Measurements from ENCODE around the gene SNX8.

DNA sequence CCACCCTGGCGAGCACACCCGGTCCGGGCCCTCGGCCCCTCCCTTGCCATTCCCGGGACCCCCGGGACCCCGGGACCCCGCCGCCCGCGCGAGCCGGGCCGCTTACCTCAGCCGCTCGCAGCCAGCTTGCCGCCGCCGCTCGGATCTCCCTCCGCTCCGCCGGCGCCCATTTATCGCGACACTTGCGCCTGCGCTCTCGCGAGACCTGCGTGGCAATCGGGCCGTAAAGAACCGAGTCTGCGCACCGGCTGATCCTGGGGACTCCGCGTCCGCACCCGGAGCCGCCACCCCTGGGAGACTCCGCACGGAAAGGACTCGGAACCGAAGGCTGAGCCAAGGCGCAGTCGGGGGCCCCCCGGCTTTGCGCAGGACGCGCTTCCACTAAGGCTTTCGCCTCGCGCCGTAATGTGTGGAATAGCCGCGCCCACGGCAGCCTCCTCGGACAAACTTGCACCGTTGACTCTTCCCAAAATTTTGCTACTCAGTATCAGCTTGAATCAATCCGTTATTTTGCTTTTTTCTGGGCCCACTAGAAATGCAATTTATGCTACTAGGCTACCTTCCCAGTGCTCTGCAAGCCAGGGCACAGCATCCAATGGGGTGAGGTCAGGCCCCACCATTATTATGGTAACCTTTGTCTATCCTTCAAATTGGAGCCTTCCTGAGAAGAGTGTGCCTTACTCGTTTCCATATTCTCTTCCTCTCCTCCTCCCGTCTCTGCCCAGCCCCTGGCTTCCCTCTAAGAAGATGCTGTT is 81.3 kb downstream of the SNX8 start, which contains the start of gene MAD1L1:
- TF ChIP-seq, protein P1, sequence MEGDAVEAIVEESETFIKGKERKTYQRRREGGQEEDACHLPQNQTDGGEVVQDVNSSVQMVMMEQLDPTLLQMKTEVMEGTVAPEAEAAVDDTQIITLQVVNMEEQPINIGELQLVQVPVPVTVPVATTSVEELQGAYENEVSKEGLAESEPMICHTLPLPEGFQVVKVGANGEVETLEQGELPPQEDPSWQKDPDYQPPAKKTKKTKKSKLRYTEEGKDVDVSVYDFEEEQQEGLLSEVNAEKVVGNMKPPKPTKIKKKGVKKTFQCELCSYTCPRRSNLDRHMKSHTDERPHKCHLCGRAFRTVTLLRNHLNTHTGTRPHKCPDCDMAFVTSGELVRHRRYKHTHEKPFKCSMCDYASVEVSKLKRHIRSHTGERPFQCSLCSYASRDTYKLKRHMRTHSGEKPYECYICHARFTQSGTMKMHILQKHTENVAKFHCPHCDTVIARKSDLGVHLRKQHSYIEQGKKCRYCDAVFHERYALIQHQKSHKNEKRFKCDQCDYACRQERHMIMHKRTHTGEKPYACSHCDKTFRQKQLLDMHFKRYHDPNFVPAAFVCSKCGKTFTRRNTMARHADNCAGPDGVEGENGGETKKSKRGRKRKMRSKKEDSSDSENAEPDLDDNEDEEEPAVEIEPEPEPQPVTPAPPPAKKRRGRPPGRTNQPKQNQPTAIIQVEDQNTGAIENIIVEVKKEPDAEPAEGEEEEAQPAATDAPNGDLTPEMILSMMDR (IDR thresholded peaks at IDR 0.05): no peak
- TF ChIP-seq EZH2 (IDR thresholded peaks at IDR 0.05; ENCODE audit: borderline replicate concordance, insufficient read depth, low read depth, low read length, poor library complexity, severe bottlenecking): no peak

All from B cell (primary cell).